SK-N-DZ (cell line): ENCODE data around the gene RASSF1.

Experiments
- DNase-seq: peaks from one replicate; pipeline ENCODE4 v3.0.0-alpha.2; 2015; ENCODE audit warnings: low spot score

Gene RASSF1

GRCh38 chr3:50369012-50369670 is 28.5 kb upstream of the RASSF1 start:
- no peak for DNase-seq

- no peak for DNase-seq
Observed at GRCh38 chr3:50365842-50366220, 25.2 kb upstream of the RASSF1 start.

- peak; percentile 78 for DNase-seq
Observed at GRCh38 chr3:50365080-50365841, 24.6 kb upstream of the RASSF1 start.

- DNase-seq = no peak
Observed at GRCh38 chr3:50364573-50365079, 24.0 kb upstream of the RASSF1 start.

GRCh38 chr3:50359760-50360110 is 19.1 kb upstream of the RASSF1 start:
- no peak for DNase-seq

GRCh38 chr3:50358911-50359759 is 18.5 kb upstream of the RASSF1 start, which contains the start of gene TMEM115:
TMEM115 (minus strand) TSS chr3:50359521; CDS start chr3:50359063, 458 bp downstream.
- DNase-seq = peak; percentile 97

GRCh38 chr3:50358355-50358910 is 17.8 kb upstream of the RASSF1 start:
- DNase-seq = no peak

GRCh38 chr3:50357481-50357880 is 16.8 kb upstream of the RASSF1 start:
- DNase-seq = no peak

GRCh38 chr3:50356553-50356952 is 15.9 kb upstream of the RASSF1 start:
- DNase-seq = no peak

GRCh38 chr3:50355829-50356552 is 15.4 kb upstream of the RASSF1 start:
- no peak for DNase-seq

- DNase-seq = no peak
Observed at GRCh38 chr3:50354850-50355249, 14.2 kb upstream of the RASSF1 start.

- no peak for DNase-seq
Observed at GRCh38 chr3:50354186-50354764, 13.6 kb upstream of the RASSF1 start.

GRCh38 chr3:50353245-50354004 is 12.8 kb upstream of the RASSF1 start:
- DNase-seq = no peak

GRCh38 chr3:50352781-50353180 is 12.1 kb upstream of the RASSF1 start:
- DNase-seq = no peak

- DNase-seq = no peak
Observed at GRCh38 chr3:50351323-50351697, 10.7 kb upstream of the RASSF1 start.

- peak; percentile 91 for DNase-seq
Observed at GRCh38 chr3:50350527-50351322, 10.1 kb upstream of the RASSF1 start, which contains the start of the genes CYB561D2 and NPRL2. CYB561D2 (plus strand) TSS chr3:50350862; CDS start chr3:50351434, 572 bp downstream. NPRL2 (minus strand) TSS chr3:50350775; CDS start chr3:50350652, 123 bp downstream.

- DNase-seq = no peak
Observed at GRCh38 chr3:50350213-50350526, 9.5 kb upstream of the RASSF1 start.

- peak; percentile 59 for DNase-seq
Observed at GRCh38 chr3:50347187-50347813, 6.7 kb upstream of the RASSF1 start.
